ENCODE measurements around the gene ERVFRD-1.

- TF ChIP-seq POLR2AphosphoS5 (IDR thresholded peaks at IDR 0.05; ENCODE audit: low read depth, low read length) (no peak), POLR2A (IDR thresholded peaks at IDR 0.05; ENCODE audit: low read depth, low read length) (no peak), TAF1 (IDR thresholded peaks at IDR 0.05; ENCODE audit: low read depth, low read length) (no peak), SPI1 (IDR thresholded peaks at IDR 0.05; ENCODE audit: low read depth, low read length) (no peak), PAX5 (IDR thresholded peaks at IDR 0.05; ENCODE audit: insufficient read depth, low read length, severe bottlenecking) (no peak)
Measured at GRCh38 chr6:11058406-11058805, 53.1 kb downstream of the ERVFRD-1 start.

Data from GM12891 (cell line).